Peyer's patch (tissue), 4 donors: ENCODE results near the gene CD34. TPM values are rescaled to one million over a fixed set of nuclear protein-coding genes. Genes with fewer than 3 reads are reported as not detected.

Experiments used
- DNase-seq, 3 donors: peaks; one replicate each; pipeline ENCODE4 v3.0.0-alpha.2; 2017 to 2019
- H3K27ac ChIP-seq, 4 donors: fragments of 200-600 bp; sonication (generic); one replicate each; pipeline ENCODE4 v1.5.1; 2016 to 2019
- H3K27me3 ChIP-seq, 2 donors: fragments of 200-600 bp; sonication (generic); one replicate each; pipeline ENCODE4 v1.5.1; 2019
- H3K36me3 ChIP-seq, 3 donors: fragments of 200-600 bp; sonication (generic); one replicate each; pipeline ENCODE4 v1.5.1; 2016 to 2019
- H3K4me1 ChIP-seq, 4 donors: fragments of 200-600 bp; sonication (generic); one replicate each; pipeline ENCODE4 v1.5.1; 2016 to 2019
- H3K4me3 ChIP-seq, 4 donors: fragments of 200-600 bp; sonication (generic); 1 replicate in 3 of 4; 2 replicates in 1 of 4; pipeline ENCODE4 v1.5.1; 2016 to 2019; ENCODE audit warnings: mild to moderate bottlenecking in 1 of 4
- H3K9me3 ChIP-seq, 4 donors: fragments of 200-600 bp; sonication (generic); one replicate each; pipeline ENCODE4 v1.5.1; 2016 to 2019; ENCODE audit warnings: mild to moderate bottlenecking in 1 of 4
- POLR2A ChIP-seq, 2 donors: fragments of 450-650 bp; IDR thresholded peaks; one replicate each; pipeline ENCODE4 v1.5.1; 2017; ENCODE audit warnings: antibody characterized with exemption in 2 of 2, mild to moderate bottlenecking in 2 of 2, moderate library complexity in 2 of 2
- total RNA-seq, 4 donors: library from RNA; depleted of rRNA; stranded (reverse); fragments of >200 nt; gene quantifications; one replicate each; pipeline ENCODE4 v1.1.0, GENCODE V29; 2016
- TF ChIP-seq, protein P1 (sequence below), 6 experiments: fragments of 450-650 bp in 4 of 6; fragments of 200-600 bp in 2 of 6; sonication (generic) in 1 of 6; IDR thresholded peaks; one replicate each; pipeline ENCODE4 v1.5.1; 2017 to 2019; ENCODE audit warnings: antibody characterized with exemption in 6 of 6, mild to moderate bottlenecking in 3 of 6, moderate library complexity in 1 of 6

The CD34 gene
- total RNA-seq, 4 donors from 2014 or later: 4.6 to 21.9 (median 19.6) TPM

DNA sequence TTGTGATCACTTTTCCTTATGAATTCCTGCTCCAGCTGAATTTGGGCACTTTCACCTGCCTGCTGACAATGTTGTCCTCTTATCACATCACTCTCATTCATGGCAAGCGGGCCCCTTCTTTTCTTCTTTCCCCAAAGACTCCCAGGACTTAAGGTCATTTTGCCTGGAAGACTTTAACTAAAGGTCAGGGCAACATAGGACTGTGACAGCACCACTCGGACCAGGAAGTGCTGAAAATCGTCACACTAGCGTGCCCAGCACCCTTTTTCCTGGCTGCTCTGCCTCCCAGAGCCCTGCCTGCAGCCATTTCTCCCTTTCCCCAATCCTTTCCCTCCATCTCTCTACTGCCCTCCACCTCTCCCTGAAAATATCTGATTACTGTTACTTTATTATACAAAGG, 35.4 kb downstream of the CD34 start:
- Histone ChIP-seq H3K4me3 (no peak overlapping the region), H3K27ac (no peak overlapping the region), H3K4me1 (peaks cover 0 to 10% (median 2%) of the 10 kb centered on the region in 4 donors), H3K27me3 (no peaks in the 10 kb centered on the region), H3K9me3 (no peaks in the 10 kb centered on the region), H3K36me3 (no peaks in the 10 kb centered on the region)
- no peak for DNase-seq
- TF ChIP-seq, protein P1, sequence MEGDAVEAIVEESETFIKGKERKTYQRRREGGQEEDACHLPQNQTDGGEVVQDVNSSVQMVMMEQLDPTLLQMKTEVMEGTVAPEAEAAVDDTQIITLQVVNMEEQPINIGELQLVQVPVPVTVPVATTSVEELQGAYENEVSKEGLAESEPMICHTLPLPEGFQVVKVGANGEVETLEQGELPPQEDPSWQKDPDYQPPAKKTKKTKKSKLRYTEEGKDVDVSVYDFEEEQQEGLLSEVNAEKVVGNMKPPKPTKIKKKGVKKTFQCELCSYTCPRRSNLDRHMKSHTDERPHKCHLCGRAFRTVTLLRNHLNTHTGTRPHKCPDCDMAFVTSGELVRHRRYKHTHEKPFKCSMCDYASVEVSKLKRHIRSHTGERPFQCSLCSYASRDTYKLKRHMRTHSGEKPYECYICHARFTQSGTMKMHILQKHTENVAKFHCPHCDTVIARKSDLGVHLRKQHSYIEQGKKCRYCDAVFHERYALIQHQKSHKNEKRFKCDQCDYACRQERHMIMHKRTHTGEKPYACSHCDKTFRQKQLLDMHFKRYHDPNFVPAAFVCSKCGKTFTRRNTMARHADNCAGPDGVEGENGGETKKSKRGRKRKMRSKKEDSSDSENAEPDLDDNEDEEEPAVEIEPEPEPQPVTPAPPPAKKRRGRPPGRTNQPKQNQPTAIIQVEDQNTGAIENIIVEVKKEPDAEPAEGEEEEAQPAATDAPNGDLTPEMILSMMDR (IDR thresholded peaks at IDR 0.05): no peak
- no peak for TF ChIP-seq POLR2A (IDR thresholded peaks at IDR 0.05)

DNA sequence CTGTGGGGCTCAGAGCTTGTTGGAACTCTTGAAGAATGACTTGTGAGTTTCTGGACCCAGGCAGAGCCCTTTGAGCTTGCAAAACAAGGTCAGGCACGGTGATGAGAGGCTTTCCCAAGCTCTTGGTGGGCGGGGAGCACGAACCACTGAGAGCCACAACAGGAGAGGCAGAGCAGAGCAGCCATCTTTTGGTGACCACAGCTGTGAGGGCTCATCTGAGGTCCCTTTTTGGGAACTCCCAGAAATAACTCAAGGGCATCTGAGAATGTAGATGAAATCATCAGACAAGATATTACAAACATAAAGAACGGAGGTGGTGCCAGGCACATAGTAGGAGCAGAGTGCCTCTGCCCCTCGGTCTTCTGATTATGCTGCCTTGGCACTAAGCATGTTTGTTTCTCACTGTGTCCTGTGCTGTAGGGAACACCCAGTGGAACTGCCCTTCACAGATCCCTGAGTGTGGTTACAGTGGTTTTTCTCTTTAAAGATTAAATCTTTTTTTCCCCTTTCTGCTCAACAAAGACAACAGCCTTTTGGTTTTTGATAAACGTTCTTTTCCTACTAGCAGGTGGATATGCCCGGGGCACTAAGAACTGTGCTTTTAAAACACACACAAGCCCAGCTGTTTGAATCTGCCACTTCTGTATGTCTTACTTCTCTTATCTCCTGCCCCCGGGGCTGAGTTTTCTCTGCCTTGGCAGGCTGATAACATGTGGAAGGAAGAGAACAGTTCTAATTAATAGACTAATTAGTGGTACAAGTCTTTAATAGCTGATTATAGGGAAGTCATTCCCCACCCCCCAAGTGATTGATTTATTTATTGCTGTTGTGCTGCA, 37.7 kb downstream of the CD34 start:
- Histone ChIP-seq H3K27me3 (no peaks in the 10 kb centered on the region), H3K9me3 (no peaks in the 10 kb centered on the region), H3K36me3 (no peaks in the 10 kb centered on the region), H3K4me1 (peaks cover 0 to 17% (median 8%) of the 10 kb centered on the region in 4 donors), H3K4me3 (no peak overlapping the region), H3K27ac (peak overlapping the region in 3 of 4 donors; percentile 19 to 69 (median 47))
- DNase-seq: peak in 2 of 3 donors; percentile 40 to 59
- no peak for TF ChIP-seq POLR2A (IDR thresholded peaks at IDR 0.05)
- TF ChIP-seq, protein P1 (IDR thresholded peaks at IDR 0.05): no peak

DNA sequence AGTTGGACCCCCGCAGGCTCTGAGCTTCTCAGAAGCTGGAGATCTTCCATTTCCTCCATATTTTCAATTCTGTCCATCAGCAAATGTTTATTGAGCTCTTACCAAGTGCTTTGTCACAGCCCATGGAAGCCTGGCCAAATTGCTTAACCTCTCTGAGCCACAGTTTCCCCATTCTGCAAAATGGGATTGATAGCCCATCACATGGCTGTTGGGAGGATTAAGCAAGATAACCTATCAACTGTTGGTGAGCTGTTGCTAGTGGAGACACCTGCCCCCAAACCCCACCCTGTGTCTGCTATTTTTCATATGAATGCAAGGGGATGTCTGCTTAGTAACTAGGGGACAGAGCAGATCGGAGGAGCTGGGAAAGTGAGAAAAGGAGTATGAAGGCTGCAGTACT, 38.3 kb downstream of the CD34 start:
- no peaks in the 10 kb centered on the region for H3K36me3 ChIP-seq
- no peak overlapping the region for H3K4me3 ChIP-seq
- no peaks in the 10 kb centered on the region for H3K9me3 ChIP-seq
- no peaks in the 10 kb centered on the region for H3K27me3 ChIP-seq
- peaks cover 0 to 19% (median 10%) of the 10 kb centered on the region in 4 donors for H3K4me1 ChIP-seq
- peak overlapping the region in 2 of 4 donors; percentile 47 to 69 for H3K27ac ChIP-seq
- no peak for DNase-seq
- TF ChIP-seq, protein P1 (IDR thresholded peaks at IDR 0.05): no peak
- no peak for TF ChIP-seq POLR2A (IDR thresholded peaks at IDR 0.05)

DNA sequence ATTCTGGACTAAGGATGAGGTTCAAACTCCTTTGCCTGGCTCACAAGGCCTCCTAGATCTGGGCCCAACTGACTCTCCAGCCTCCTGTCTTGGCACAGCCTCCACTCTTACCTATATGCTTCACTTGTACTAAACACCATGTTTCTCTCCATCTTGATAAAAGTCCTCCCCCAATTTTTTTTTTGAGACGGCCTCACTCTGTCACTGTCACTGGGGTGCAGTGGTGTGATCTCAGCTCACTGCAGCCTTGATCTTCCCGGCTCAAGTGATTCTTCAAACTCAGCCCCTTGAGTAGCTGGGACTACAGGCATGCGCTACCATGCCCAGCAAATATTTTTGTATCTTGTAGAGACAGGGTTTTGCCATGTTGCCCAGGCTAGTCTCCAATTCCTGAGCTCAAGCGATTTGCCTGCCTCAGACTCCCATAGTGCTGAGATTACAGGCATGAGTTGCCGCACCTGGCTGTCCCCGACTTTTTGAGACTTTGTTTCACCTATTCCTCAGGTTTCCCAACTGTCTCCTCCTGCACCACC, 39.7 kb downstream of the CD34 start:
- Histone ChIP-seq H3K36me3 (no peaks in the 10 kb centered on the region), H3K27ac (peak overlapping the region in 2 of 4 donors; percentile 28 to 93), H3K9me3 (no peaks in the 10 kb centered on the region), H3K4me3 (no peak overlapping the region), H3K27me3 (no peaks in the 10 kb centered on the region), H3K4me1 (peaks cover 0 to 34% (median 20%) of the 10 kb centered on the region in 4 donors)
- TF ChIP-seq POLR2A (IDR thresholded peaks at IDR 0.05): no peak
- TF ChIP-seq, protein P1 (IDR thresholded peaks at IDR 0.05): no peak
- no peak for DNase-seq

DNA sequence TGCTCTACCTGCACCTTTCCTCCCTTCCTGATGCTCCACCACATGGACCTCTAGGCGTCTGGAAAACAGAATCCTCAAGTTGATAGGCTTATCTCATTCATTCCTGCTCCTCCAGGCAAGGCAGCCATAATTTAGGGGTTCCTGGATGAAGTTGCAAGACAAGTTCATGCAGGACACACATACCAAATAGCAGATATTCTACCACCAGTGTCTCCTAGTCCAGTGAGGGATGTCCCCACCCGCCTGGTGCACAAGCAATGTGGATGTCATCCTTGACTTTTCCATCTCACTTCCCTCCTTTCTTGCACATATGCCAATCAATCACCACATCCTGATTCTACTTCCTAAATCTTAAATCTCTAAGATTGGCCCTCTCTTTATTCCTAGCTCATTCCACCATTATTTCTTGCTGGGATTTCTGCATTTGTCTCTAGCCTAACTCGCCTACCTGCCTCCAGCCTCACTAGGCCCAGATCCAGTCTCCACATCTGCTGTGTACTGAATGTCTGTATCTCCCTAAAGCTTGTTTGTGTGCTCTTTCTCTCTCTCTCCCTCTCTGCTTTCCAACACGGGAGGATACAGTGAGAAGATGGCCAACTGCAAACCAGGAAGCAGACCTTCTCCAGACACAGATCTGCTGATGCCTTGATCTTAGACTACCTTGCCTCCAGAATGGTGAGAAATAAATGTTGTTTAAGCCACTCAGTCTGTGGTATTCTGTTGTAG, 40.5 kb downstream of the CD34 start:
- H3K27ac ChIP-seq: peak overlapping the region in 2 of 4 donors; percentile 27 to 93
- peaks cover 0 to 40% (median 20%) of the 10 kb centered on the region in 4 donors for H3K4me1 ChIP-seq
- H3K9me3 ChIP-seq: no peaks in the 10 kb centered on the region
- H3K36me3 ChIP-seq: no peaks in the 10 kb centered on the region
- TF ChIP-seq, protein P1 (IDR thresholded peaks at IDR 0.05): no peak
- TF ChIP-seq POLR2A (IDR thresholded peaks at IDR 0.05): no peak
- H3K4me3 ChIP-seq: no peak overlapping the region
- DNase-seq: no peak
- H3K27me3 ChIP-seq: no peaks in the 10 kb centered on the region
